Hepatocyte (in vitro differentiated cells): ENCODE data around the gene KRT32.

Source experiments
- CTCF ChIP-seq: fragments of 200-600 bp; sonication (generic); IDR thresholded peaks from 2 replicates; pipeline ENCODE4 v1.5.1; 2016; ENCODE audit warnings: antibody characterized with exemption, mild to moderate bottlenecking; ENCODE audit not compliant: poor library complexity
- EZH2 ChIP-seq: fragments of 200-600 bp; sonication (generic); IDR thresholded peaks from 2 replicates; pipeline ENCODE4 v1.6.1; 2016; ENCODE audit warnings: antibody characterized with exemption, mild to moderate bottlenecking, borderline replicate concordance
- EZH2phosphoT487 ChIP-seq: fragments of 200-600 bp; sonication (generic); IDR thresholded peaks from one replicate; pipeline ENCODE4 v1.6.1; 2018; ENCODE audit warnings: antibody characterized with exemption, mild to moderate bottlenecking, low read depth, moderate library complexity; ENCODE audit not compliant: unreplicated experiment, severe bottlenecking

- TF ChIP-seq CTCF (no peak), EZH2 (no peak), EZH2phosphoT487 (no peak)
These were observed 14.1 kb downstream of the KRT32 start for GRCh38 chr17:41453066-41453465.
